PFSK-1 (cell line): ENCODE results near the gene RAX.

Source experiments
- FOXP2 ChIP-seq: optimal IDR thresholded peaks from 2 replicates; pipeline ENCODE3; 2011; ENCODE audit warnings: borderline replicate concordance, control low read depth, inconsistent platforms; ENCODE audit not compliant: insufficient read depth; ENCODE audit errors: extremely low read length, extremely low read depth
- POLR2AphosphoS5 ChIP-seq: IDR thresholded peaks from 2 replicates; pipeline ENCODE4 v1.6.1; 2012; ENCODE audit warnings: low read depth, mild to moderate bottlenecking, control low read depth, low read length, moderate library complexity
- REST ChIP-seq, 2 experiments: IDR thresholded peaks; 2 replicates each; pipeline versions ENCODE4 v1.6.1 to v1.8.0; 2011 to 2012; ENCODE audit warnings: low read depth in 2 of 2, low read length in 2 of 2, control low read depth in 1 of 2, inconsistent platforms in 1 of 2, mild to moderate bottlenecking in 1 of 2, moderate library complexity in 1 of 2; ENCODE audit not compliant: insufficient read depth in 1 of 2
- SIN3A ChIP-seq: IDR thresholded peaks from 2 replicates; pipeline ENCODE4 v1.6.1; 2012; ENCODE audit warnings: mild to moderate bottlenecking, low read length, moderate library complexity, borderline replicate concordance; ENCODE audit not compliant: insufficient read depth
- TAF1 ChIP-seq: IDR thresholded peaks from 2 replicates; pipeline ENCODE4 v1.6.1; 2012; ENCODE audit warnings: low read length, control low read depth, borderline replicate concordance; ENCODE audit not compliant: insufficient read depth

DNA sequence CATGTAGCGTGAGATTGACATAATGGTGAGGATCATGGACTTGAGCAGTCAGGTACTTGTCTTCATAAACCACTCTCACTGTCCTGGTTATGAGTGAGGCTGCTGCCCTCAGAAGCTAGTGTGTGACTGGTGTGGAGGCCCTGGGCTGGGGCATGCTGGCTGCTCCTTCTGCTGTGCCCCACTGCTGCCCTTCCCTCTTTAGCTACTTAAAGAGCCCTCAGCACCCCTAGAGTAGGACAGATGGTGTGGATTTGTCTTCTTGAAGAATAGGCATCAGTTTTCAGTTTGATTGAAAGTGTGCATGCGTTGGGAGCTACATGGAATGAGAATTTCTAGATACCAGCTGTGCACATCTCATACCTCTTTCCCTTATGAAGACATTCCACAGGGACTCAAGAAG lies 29.8 kb upstream of the RAX start:
- TF ChIP-seq SIN3A: no peak
- no peak for TF ChIP-seq POLR2AphosphoS5
- TF ChIP-seq REST (IDR thresholded peaks at IDR 0.05; ENCODE audit: insufficient read depth in 1 of 2, low read depth in 2 of 2, low read length in 2 of 2): no peak
- TF ChIP-seq TAF1: no peak
- TF ChIP-seq FOXP2: no peak
